GM12874 (cell line): Measurements from ENCODE around the gene MAP1LC3A.

Experiments used
- TF ChIP-seq, protein P1 (sequence below): IDR thresholded peaks from 2 replicates; pipeline ENCODE4 v1.5.1; 2011; ENCODE audit warnings: low read depth, mild to moderate bottlenecking, control low read depth, low read length, moderate library complexity; ENCODE audit not compliant: insufficient read depth

MAP1LC3A gene

GRCh38 chr20:34532320-34532719, 26.2 kb upstream of the MAP1LC3A start:
- TF ChIP-seq, protein P1, sequence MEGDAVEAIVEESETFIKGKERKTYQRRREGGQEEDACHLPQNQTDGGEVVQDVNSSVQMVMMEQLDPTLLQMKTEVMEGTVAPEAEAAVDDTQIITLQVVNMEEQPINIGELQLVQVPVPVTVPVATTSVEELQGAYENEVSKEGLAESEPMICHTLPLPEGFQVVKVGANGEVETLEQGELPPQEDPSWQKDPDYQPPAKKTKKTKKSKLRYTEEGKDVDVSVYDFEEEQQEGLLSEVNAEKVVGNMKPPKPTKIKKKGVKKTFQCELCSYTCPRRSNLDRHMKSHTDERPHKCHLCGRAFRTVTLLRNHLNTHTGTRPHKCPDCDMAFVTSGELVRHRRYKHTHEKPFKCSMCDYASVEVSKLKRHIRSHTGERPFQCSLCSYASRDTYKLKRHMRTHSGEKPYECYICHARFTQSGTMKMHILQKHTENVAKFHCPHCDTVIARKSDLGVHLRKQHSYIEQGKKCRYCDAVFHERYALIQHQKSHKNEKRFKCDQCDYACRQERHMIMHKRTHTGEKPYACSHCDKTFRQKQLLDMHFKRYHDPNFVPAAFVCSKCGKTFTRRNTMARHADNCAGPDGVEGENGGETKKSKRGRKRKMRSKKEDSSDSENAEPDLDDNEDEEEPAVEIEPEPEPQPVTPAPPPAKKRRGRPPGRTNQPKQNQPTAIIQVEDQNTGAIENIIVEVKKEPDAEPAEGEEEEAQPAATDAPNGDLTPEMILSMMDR, result no peak

- TF ChIP-seq, protein P1, result no peak
Measured at GRCh38 chr20:34532756-34533155, 25.8 kb upstream of the MAP1LC3A start.

DNA sequence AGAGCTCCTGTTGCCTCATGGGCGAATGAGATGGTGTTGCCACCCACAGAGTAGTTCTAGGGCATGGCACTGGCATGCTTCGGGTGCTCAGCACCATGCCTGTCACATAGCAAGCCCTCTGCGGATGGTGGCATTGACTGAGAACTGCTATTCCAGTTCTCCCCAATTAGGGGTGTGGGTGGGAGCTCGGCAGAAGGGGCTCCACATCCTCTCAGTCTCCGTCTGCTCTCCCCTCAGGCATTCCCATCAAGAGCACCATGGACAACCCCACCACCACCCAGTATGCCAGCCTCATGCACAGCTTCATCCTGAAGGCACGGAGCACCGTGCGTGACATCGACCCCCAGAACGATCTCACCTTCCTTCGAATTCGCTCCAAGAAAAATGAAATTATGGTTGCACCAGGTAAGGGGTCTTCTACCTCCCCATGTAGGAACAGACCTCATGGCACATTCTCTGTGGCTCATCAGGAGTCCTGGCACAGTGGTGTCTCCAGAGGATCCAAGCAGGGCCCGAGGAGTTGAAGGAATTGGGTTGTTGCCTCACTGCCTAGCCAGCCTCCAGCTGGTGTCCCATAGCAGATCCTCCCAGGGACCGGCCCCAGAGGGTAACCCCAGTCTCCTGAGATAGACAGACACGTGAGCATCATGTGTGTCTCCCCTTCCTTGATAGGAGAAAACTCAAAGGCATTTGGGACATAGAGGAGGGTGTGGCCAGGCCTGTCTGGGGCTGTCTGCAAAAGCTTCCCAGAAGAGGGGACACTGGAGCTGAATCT, 23.9 kb upstream of the MAP1LC3A start:
- TF ChIP-seq, protein P1, result no peak

DNA sequence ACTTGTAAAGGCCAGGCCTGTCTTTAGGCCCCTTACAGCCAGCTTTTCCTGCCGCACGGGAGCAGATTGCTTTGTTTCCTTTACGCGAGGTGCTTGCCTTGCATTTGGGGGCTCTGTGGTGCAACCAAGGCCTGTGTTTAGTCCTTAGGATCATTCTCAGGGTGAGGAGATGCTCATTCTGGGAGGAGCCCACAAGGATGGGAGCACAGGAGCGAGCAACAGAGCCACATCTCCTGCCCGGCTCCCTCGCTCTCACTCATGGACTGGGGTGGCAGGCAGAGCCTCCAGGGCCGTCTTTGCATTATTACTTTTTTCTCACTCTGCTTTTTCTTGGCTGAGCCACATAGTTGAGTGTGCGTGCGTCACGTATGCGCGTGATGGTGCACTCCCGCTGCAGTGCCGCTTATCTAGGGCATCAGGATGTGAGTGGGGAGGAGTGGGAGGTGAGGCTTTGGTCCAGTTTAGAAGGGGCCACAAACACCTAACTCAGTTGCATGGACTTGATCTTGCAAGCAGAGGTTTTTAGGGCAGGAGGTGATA, 23.1 kb upstream of the MAP1LC3A start:
- TF ChIP-seq, protein P1, result no peak

DNA sequence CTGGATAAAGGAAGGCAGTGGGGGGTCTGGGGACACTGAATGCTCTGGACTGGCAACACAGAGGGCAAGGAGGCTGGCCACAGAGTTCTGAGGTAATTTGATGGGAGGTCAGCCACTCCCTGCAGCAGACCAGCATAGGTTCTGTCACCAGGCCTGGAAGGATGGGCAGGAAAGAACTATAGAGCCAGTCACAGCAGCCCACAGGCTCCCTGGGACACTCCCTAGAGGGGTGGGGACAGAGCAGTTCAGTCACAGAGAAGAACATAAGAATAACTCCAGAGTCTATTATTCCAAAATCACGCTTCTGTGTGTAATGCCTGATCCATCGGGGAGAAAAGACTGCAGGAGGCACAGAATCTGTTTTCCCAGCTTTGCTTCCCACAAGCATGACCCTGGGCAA, 22.7 kb upstream of the MAP1LC3A start:
- TF ChIP-seq, protein P1, result no peak

DNA sequence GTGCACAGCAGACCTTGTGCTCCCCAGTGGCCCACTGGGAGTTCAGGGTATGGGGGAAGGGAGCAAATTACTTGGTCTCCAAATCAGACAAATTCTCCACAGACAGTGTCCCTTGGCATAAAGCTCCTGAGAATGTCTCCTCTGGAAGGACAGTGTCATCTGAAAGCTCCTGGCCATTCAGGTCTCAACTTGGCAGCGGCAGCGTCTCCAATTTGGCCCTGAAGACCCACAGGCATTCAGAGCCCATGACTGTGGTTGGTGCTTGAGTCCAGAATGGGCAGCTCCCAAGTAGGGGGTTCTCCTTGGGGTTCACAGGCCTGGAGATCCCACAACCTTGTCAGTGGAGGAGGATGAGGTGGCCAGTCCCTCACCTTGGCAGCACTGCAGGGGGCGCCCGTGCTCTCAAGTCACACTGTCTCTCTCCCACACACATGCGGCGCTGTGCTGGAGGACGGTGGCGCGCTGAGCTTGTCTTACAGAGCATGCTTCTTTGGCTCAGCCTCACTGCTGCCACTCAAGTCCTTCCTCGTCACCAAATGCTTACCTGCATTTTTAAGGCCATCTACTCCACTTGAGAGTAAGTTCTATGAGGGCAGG, 21.6 kb upstream of the MAP1LC3A start:
- TF ChIP-seq, protein P1, result peak; percentile 39

DNA sequence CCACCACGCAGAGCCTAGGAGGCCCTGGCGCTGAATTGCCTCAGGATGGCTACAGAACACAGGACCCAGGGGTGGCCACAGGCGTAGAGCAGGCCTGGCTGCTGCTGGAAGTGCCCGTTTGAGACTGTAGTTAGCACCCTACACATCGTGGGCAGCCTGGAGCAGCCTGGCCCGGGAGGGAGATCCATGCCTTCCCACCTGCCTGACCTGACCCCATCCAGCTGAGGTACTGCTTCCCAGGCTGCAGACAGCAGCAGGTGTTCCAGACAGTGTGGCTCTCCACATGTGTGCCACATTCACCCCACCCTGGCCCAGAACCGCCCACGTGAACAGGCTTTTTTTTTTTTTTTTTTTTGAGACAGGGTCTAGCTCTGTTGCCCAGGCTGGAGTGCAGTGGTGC, 20.9 kb upstream of the MAP1LC3A start:
- TF ChIP-seq, protein P1, result no peak
